ENCODE data around the gene LPO.

Gene LPO

DNA sequence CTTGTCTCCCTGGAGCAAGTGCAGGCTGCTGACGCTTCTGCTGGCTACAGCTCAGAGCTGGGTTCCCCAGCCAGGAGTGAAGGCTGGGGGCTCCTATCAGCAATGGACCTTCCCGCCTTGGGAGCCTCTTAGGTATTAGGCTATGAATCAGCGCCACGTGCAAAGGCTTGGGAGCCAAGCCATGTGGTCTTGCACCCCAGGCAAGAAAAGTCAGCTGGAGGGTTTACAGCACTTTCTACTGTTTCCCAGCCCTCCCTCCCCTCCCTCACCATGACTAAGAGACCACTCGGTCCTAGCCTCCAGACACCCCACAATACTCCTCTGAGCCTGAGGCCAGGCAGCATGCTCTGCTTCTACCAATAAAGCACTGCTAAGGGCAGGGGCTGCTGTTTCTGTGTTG is 33.6 kb upstream of the LPO start:
- Histone ChIP-seq H3K4me1 (ENCODE audit: control insufficient read depth in 1 of 2, insufficient read depth in 2 of 2, low read length in 2 of 2) (no peaks in the 10 kb centered on the region), H3K4me3 (ENCODE audit: low read depth in 1 of 2, low read length in 2 of 2) (no peak overlapping the region), H3K27me3 (ENCODE audit: control insufficient read depth in 1 of 2, insufficient read depth in 2 of 2, low read length in 2 of 2) (no peaks in the 10 kb centered on the region), H3K27ac (ENCODE audit: low read depth, low read length) (no peak overlapping the region), H3K9me3 (ENCODE audit: control insufficient read depth in 1 of 2, low read length in 2 of 2) (no peaks in the 10 kb centered on the region), H3K9ac (ENCODE audit: low read depth in 1 of 2, low read length in 2 of 2) (no peak overlapping the region), H3K36me3 (ENCODE audit: control insufficient read depth in 1 of 2, insufficient read depth in 2 of 2, low read length in 2 of 2) (peaks cover 20 to 30% of the 10 kb centered on the region in 2 donors)

GRCh38 chr17:58205936-58206335 is 32.4 kb upstream of the LPO start:
- no peaks in the 10 kb centered on the region for H3K27me3 ChIP-seq (ENCODE audit: control insufficient read depth in 1 of 2, insufficient read depth in 2 of 2, low read length in 2 of 2)
- H3K36me3 ChIP-seq (ENCODE audit: control insufficient read depth in 1 of 2, insufficient read depth in 2 of 2, low read length in 2 of 2) = peaks cover 24 to 41% of the 10 kb centered on the region in 2 donors
- no peaks in the 10 kb centered on the region for H3K4me1 ChIP-seq (ENCODE audit: control insufficient read depth in 1 of 2, insufficient read depth in 2 of 2, low read length in 2 of 2)
- no peaks in the 10 kb centered on the region for H3K9me3 ChIP-seq (ENCODE audit: control insufficient read depth in 1 of 2, low read length in 2 of 2)
- no peak overlapping the region for H3K4me3 ChIP-seq (ENCODE audit: low read depth in 1 of 2, low read length in 2 of 2)
- H3K9ac ChIP-seq (ENCODE audit: low read depth in 1 of 2, low read length in 2 of 2) = no peak overlapping the region
- H3K27ac ChIP-seq (ENCODE audit: low read depth, low read length) = no peak overlapping the region

- Histone ChIP-seq H3K4me1 (ENCODE audit: control insufficient read depth in 1 of 2, insufficient read depth in 2 of 2, low read length in 2 of 2) (no peaks in the 10 kb centered on the region), H3K9me3 (ENCODE audit: control insufficient read depth in 1 of 2, low read length in 2 of 2) (no peaks in the 10 kb centered on the region), H3K4me3 (ENCODE audit: low read depth in 1 of 2, low read length in 2 of 2) (no peak overlapping the region), H3K9ac (ENCODE audit: low read depth in 1 of 2, low read length in 2 of 2) (no peak overlapping the region), H3K36me3 (ENCODE audit: control insufficient read depth in 1 of 2, insufficient read depth in 2 of 2, low read length in 2 of 2) (peaks cover 24 to 48% of the 10 kb centered on the region in 2 donors), H3K27me3 (ENCODE audit: control insufficient read depth in 1 of 2, insufficient read depth in 2 of 2, low read length in 2 of 2) (no peaks in the 10 kb centered on the region), H3K27ac (ENCODE audit: low read depth, low read length) (no peak overlapping the region)
Measured at GRCh38 chr17:58207451-58207850, 30.9 kb upstream of the LPO start.

DNA sequence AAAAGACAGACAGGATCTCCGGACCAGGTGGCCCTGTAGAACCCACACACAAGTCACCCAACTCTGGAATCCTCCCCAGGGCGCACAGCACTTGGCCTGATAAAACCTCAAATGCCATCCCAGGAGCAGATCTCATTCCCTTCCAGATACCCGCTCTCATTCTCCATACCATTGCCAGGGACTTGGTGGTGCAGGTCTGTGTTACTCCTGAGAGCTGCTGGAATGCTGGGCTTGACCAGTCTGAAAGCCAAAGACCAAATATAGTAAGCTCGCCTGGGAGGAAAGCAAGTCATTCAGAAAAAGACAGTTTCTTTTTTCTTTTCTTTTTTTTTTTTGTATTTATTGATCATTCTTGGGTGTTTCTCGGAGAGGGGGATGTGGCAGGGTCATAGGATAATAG is 30.0 kb upstream of the LPO start:
- Histone ChIP-seq H3K9ac (ENCODE audit: low read depth in 1 of 2, low read length in 2 of 2) (no peak overlapping the region), H3K27ac (ENCODE audit: low read depth, low read length) (no peak overlapping the region), H3K4me3 (ENCODE audit: low read depth in 1 of 2, low read length in 2 of 2) (no peak overlapping the region), H3K9me3 (ENCODE audit: control insufficient read depth in 1 of 2, low read length in 2 of 2) (no peaks in the 10 kb centered on the region), H3K36me3 (ENCODE audit: control insufficient read depth in 1 of 2, insufficient read depth in 2 of 2, low read length in 2 of 2) (peaks cover 28 to 56% of the 10 kb centered on the region in 2 donors), H3K27me3 (ENCODE audit: control insufficient read depth in 1 of 2, insufficient read depth in 2 of 2, low read length in 2 of 2) (no peaks in the 10 kb centered on the region), H3K4me1 (ENCODE audit: control insufficient read depth in 1 of 2, insufficient read depth in 2 of 2, low read length in 2 of 2) (no peaks in the 10 kb centered on the region)

- H3K4me1 ChIP-seq (ENCODE audit: control insufficient read depth in 1 of 2, insufficient read depth in 2 of 2, low read length in 2 of 2) = no peaks in the 10 kb centered on the region
- peaks cover 28 to 72% of the 10 kb centered on the region in 2 donors for H3K36me3 ChIP-seq (ENCODE audit: control insufficient read depth in 1 of 2, insufficient read depth in 2 of 2, low read length in 2 of 2)
- H3K4me3 ChIP-seq (ENCODE audit: low read depth in 1 of 2, low read length in 2 of 2) = no peak overlapping the region
- H3K9ac ChIP-seq (ENCODE audit: low read depth in 1 of 2, low read length in 2 of 2) = no peak overlapping the region
- H3K27ac ChIP-seq (ENCODE audit: low read depth, low read length) = no peak overlapping the region
- H3K27me3 ChIP-seq (ENCODE audit: control insufficient read depth in 1 of 2, insufficient read depth in 2 of 2, low read length in 2 of 2) = no peaks in the 10 kb centered on the region
- no peaks in the 10 kb centered on the region for H3K9me3 ChIP-seq (ENCODE audit: control insufficient read depth in 1 of 2, low read length in 2 of 2)
Measured at GRCh38 chr17:58210922-58211321, 27.5 kb upstream of the LPO start.

GRCh38 chr17:58215685-58216084 is 22.7 kb upstream of the LPO start:
- H3K4me1 ChIP-seq (ENCODE audit: control insufficient read depth in 1 of 2, insufficient read depth in 2 of 2, low read length in 2 of 2) = peaks cover 11 to 15% of the 10 kb centered on the region in 2 donors
- H3K9me3 ChIP-seq (ENCODE audit: control insufficient read depth in 1 of 2, low read length in 2 of 2) = no peaks in the 10 kb centered on the region
- H3K4me3 ChIP-seq (ENCODE audit: low read depth in 1 of 2, low read length in 2 of 2) = no peak overlapping the region
- no peak overlapping the region for H3K27ac ChIP-seq (ENCODE audit: low read depth, low read length)
- no peaks in the 10 kb centered on the region for H3K27me3 ChIP-seq (ENCODE audit: control insufficient read depth in 1 of 2, insufficient read depth in 2 of 2, low read length in 2 of 2)
- H3K36me3 ChIP-seq (ENCODE audit: control insufficient read depth in 1 of 2, insufficient read depth in 2 of 2, low read length in 2 of 2) = peaks cover 10 to 39% of the 10 kb centered on the region in 2 donors
- H3K9ac ChIP-seq (ENCODE audit: low read depth in 1 of 2, low read length in 2 of 2) = no peak overlapping the region

DNA sequence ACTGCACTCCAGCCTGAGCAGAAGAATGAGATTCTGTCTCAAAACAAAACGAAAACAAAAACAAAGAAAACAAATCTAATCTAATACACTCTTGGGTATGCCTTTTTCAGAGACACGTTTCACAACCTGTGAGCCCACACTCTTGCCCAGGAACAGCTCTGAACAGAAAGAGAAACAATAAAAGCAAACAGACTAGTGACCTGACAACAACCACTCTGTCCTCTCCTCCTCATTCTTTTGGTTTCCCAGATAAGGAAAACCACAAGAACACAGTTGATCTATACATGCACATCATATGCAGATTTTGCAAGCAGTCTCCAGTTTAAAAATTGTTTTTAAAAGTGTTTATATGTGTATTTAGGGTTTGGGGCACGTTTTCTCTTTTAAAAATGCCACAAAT is 20.6 kb upstream of the LPO start:
- H3K27me3 ChIP-seq (ENCODE audit: control insufficient read depth in 1 of 2, insufficient read depth in 2 of 2, low read length in 2 of 2) = no peaks in the 10 kb centered on the region
- H3K36me3 ChIP-seq (ENCODE audit: control insufficient read depth in 1 of 2, insufficient read depth in 2 of 2, low read length in 2 of 2) = peaks cover 7 to 26% of the 10 kb centered on the region in 2 donors
- H3K4me3 ChIP-seq (ENCODE audit: low read depth in 1 of 2, low read length in 2 of 2) = no peak overlapping the region
- H3K9me3 ChIP-seq (ENCODE audit: control insufficient read depth in 1 of 2, low read length in 2 of 2) = no peaks in the 10 kb centered on the region
- H3K9ac ChIP-seq (ENCODE audit: low read depth in 1 of 2, low read length in 2 of 2) = no peak overlapping the region
- no peak overlapping the region for H3K27ac ChIP-seq (ENCODE audit: low read depth, low read length)
- peaks cover 11 to 15% of the 10 kb centered on the region in 2 donors for H3K4me1 ChIP-seq (ENCODE audit: control insufficient read depth in 1 of 2, insufficient read depth in 2 of 2, low read length in 2 of 2)

DNA sequence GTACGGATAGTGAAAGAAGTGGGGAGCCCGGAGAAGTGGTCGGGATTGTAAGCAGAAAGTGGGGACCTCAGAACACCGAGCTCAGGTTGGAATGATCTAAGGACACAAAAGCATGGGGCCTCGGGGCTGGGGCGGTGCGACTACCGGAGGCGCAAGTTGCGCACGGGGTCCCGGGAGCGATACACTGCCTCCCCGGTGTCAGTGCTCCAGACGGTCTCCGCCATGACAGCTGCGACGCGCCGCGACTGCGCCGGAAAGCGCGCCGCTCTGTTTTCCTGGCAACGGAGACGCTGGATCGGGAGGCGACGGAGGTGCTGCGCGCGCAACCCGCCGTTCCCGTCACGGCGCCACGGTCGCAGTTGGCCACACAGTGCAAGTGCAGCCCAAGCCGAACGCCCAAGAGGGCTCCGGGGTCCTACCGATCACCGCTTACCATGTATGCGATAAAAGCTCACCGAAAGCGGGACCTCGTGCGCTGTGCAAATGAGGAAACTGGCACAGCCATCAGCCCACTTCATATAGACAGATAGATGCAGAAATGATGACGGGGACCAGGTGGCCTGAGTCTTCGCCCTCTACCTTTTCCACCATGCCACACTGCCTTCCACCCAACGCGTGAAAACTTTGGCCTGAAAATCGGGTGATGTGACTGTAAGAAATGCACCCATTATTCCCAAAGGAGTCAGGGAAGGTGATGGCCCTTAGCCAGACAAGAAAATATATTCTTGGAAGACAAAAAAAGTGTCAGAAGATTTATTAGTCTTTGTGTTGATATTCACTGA is 19.2 kb upstream of the LPO start, which contains the start of gene MKS1:
MKS1 (minus strand) TSS at position 249 of the 782 bp plus-strand sequence; CDS start at position 224, 25 bp downstream.
- no peaks in the 10 kb centered on the region for H3K9me3 ChIP-seq (ENCODE audit: control insufficient read depth in 1 of 2, low read length in 2 of 2)
- H3K36me3 ChIP-seq (ENCODE audit: control insufficient read depth in 1 of 2, insufficient read depth in 2 of 2, low read length in 2 of 2) = peaks cover 0 to 16% of the 10 kb centered on the region in 2 donors
- H3K4me3 ChIP-seq (ENCODE audit: low read depth in 1 of 2, low read length in 2 of 2) = peak within 1 kb of the TSS; percentile 87 to 94
- no peaks in the 10 kb centered on the region for H3K27me3 ChIP-seq (ENCODE audit: control insufficient read depth in 1 of 2, insufficient read depth in 2 of 2, low read length in 2 of 2)
- H3K9ac ChIP-seq (ENCODE audit: low read depth in 1 of 2, low read length in 2 of 2) = peak within 1 kb of the TSS; percentile 66 to 88
- peaks cover 11 to 15% of the 10 kb centered on the region in 2 donors for H3K4me1 ChIP-seq (ENCODE audit: control insufficient read depth in 1 of 2, insufficient read depth in 2 of 2, low read length in 2 of 2)
- peak within 1 kb of the TSS; percentile 51 for H3K27ac ChIP-seq (ENCODE audit: low read depth, low read length)

DNA sequence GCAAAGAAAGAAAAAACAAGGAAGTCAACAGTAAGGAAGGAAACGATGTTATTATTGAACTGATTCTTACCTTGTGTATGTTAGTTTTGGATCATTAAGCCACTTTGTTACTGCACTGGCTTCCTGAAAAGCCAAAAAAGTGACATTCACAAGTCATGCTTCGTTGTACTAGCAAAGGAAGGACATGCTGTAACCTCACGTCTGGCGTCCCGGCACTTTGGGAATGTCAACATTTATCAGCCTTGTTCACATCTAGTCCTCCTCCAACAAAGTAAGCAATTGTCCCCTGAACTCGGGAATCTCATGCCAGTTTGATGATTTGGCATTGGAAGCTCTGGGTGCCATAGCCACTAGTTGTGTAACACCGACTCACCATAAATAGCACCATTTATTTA is 18.6 kb upstream of the LPO start:
- peak overlapping the region; percentile 66 to 88 for H3K9ac ChIP-seq (ENCODE audit: low read depth in 1 of 2, low read length in 2 of 2)
- H3K27ac ChIP-seq (ENCODE audit: low read depth, low read length) = no peak overlapping the region
- peaks cover 11 to 15% of the 10 kb centered on the region in 2 donors for H3K4me1 ChIP-seq (ENCODE audit: control insufficient read depth in 1 of 2, insufficient read depth in 2 of 2, low read length in 2 of 2)
- no peaks in the 10 kb centered on the region for H3K9me3 ChIP-seq (ENCODE audit: control insufficient read depth in 1 of 2, low read length in 2 of 2)
- peaks cover 0 to 13% of the 10 kb centered on the region in 2 donors for H3K36me3 ChIP-seq (ENCODE audit: control insufficient read depth in 1 of 2, insufficient read depth in 2 of 2, low read length in 2 of 2)
- H3K27me3 ChIP-seq (ENCODE audit: control insufficient read depth in 1 of 2, insufficient read depth in 2 of 2, low read length in 2 of 2) = no peaks in the 10 kb centered on the region
- peak overlapping the region; percentile 87 to 94 for H3K4me3 ChIP-seq (ENCODE audit: low read depth in 1 of 2, low read length in 2 of 2)

DNA sequence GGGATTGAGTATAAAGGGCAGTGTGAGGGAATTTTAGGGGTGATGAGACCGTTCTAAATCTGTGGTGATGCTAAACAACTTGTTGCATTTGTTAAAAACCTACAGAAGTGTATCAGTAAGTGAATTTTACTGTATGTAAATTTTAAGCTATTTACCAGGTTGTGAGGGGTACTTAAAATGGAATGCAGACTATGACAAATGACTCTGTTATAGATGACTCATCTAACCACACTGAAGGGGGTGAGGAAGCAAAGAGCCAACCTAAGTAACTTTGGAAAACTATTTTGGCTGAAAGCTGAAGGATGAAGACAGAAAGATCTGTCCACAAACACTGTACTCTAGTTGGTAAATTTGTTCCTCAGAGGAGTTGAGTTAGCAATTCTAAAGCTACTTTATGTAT is 14.1 kb upstream of the LPO start:
- Histone ChIP-seq H3K4me1 (ENCODE audit: control insufficient read depth in 1 of 2, insufficient read depth in 2 of 2, low read length in 2 of 2) (peaks cover 8% of the 10 kb centered on the region in 2 donors), H3K9me3 (ENCODE audit: control insufficient read depth in 1 of 2, low read length in 2 of 2) (no peaks in the 10 kb centered on the region), H3K36me3 (ENCODE audit: control insufficient read depth in 1 of 2, insufficient read depth in 2 of 2, low read length in 2 of 2) (no peaks in the 10 kb centered on the region), H3K9ac (ENCODE audit: low read depth in 1 of 2, low read length in 2 of 2) (no peak overlapping the region), H3K4me3 (ENCODE audit: low read depth in 1 of 2, low read length in 2 of 2) (no peak overlapping the region), H3K27me3 (ENCODE audit: control insufficient read depth in 1 of 2, insufficient read depth in 2 of 2, low read length in 2 of 2) (peaks cover 0 to 4% of the 10 kb centered on the region in 2 donors), H3K27ac (ENCODE audit: low read depth, low read length) (no peak overlapping the region)
